Body of pancreas (tissue), 4 donors: ENCODE results near the gene HIF1A.
"Not testable (repeated sequence)": the region's sequence is repeated elsewhere in the genome, so short reads cannot be mapped to it uniquely, and the experiment has no call there.

Experiments used
- POLR2A ChIP-seq, 3 donors: fragments of 450-650 bp; IDR thresholded peaks; one replicate each; pipeline ENCODE4 v1.6.1; 2016; ENCODE audit warnings: antibody characterized with exemption in 3 of 3, mild to moderate bottlenecking in 2 of 3
- TF ChIP-seq, protein P1 (sequence below), 7 experiments: fragments of 450-650 bp in 4 of 7; fragments of 200-600 bp in 3 of 7; sonication (generic) in 3 of 7; IDR thresholded peaks; one replicate each; pipeline ENCODE4 v1.5.1; 2016 to 2019; ENCODE audit warnings: antibody characterized with exemption in 7 of 7

GRCh38 chr14:61658111-61658510 is 37.2 kb upstream of the HIF1A start:
- TF ChIP-seq, protein P1, sequence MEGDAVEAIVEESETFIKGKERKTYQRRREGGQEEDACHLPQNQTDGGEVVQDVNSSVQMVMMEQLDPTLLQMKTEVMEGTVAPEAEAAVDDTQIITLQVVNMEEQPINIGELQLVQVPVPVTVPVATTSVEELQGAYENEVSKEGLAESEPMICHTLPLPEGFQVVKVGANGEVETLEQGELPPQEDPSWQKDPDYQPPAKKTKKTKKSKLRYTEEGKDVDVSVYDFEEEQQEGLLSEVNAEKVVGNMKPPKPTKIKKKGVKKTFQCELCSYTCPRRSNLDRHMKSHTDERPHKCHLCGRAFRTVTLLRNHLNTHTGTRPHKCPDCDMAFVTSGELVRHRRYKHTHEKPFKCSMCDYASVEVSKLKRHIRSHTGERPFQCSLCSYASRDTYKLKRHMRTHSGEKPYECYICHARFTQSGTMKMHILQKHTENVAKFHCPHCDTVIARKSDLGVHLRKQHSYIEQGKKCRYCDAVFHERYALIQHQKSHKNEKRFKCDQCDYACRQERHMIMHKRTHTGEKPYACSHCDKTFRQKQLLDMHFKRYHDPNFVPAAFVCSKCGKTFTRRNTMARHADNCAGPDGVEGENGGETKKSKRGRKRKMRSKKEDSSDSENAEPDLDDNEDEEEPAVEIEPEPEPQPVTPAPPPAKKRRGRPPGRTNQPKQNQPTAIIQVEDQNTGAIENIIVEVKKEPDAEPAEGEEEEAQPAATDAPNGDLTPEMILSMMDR (IDR thresholded peaks at IDR 0.05) = not testable (repeated sequence)
- TF ChIP-seq POLR2A (IDR thresholded peaks at IDR 0.05) = not testable (repeated sequence)
